Calu3 (cell line): ENCODE data around the gene TMOD2. TPM values are rescaled to one million over a fixed set of nuclear protein-coding genes. Genes with fewer than 3 reads are reported as not detected.

ENCODE experiments used
- BruUV-seq: library from RNA; stranded (reverse); fragments of 400-500 nt; replicated peaks from 2 replicates; lab custom pipeline; 2021; lab: Mats Ljungman, UMichigan
- CTCF ChIA-PET: fragments of 300-600 bp; sonication (Branson Sonifier 250); formaldehyde crosslinking; loops from one replicate; lab custom pipeline; 2022; ENCODE audit warnings: antibody characterized with exemption; lab: Charles Lee
- DNase-seq: peaks from one replicate; pipeline ENCODE4 v3.0.0; 2022
- H3K27ac Mint-ChIP-seq: one replicate; pipeline ENCODE4 v1.8.0; 2022; ENCODE audit warnings: mixed read lengths; ENCODE audit not compliant: unreplicated experiment
- H3K27me3 Mint-ChIP-seq: one replicate; pipeline ENCODE4 v1.8.0; 2022; ENCODE audit warnings: mixed read lengths; ENCODE audit not compliant: unreplicated experiment
- H3K36me3 Mint-ChIP-seq: one replicate; pipeline ENCODE4 v1.8.0; 2022; ENCODE audit warnings: mild to moderate bottlenecking, moderate library complexity, mixed read lengths; ENCODE audit not compliant: insufficient read depth, unreplicated experiment
- H3K4me1 Mint-ChIP-seq: one replicate; pipeline ENCODE4 v1.8.0; 2022; ENCODE audit warnings: mild to moderate bottlenecking, low read depth, mixed read lengths; ENCODE audit not compliant: unreplicated experiment
- H3K4me3 Mint-ChIP-seq: one replicate; pipeline ENCODE4 v1.8.0; 2022; ENCODE audit warnings: mild to moderate bottlenecking, low read depth, moderate library complexity, mixed read lengths; ENCODE audit not compliant: unreplicated experiment
- H3K9me3 Mint-ChIP-seq: one replicate; pipeline ENCODE4 v1.8.0; 2022; ENCODE audit warnings: low read depth, mixed read lengths; ENCODE audit not compliant: unreplicated experiment
- CTCF ChIP-seq: fragments of 200-600 bp; IDR thresholded peaks from one replicate; pipeline ENCODE4 v1.8.0; 2022; ENCODE audit warnings: antibody characterized with exemption; ENCODE audit not compliant: unreplicated experiment
- intact Hi-C: fragments of 100-400 bp; cut with micrococcal nuclease; formaldehyde crosslinking; loops from one replicate; pipeline ENCODE4 v1.10.0; 2022; ENCODE audit not compliant: unreplicated experiment
- total RNA-seq: library from RNA; stranded (reverse); gene quantifications from 2 replicates; pipeline ENCODE4 v1.2.3, GENCODE V29; 2022

The TMOD2 gene
- total RNA-seq, 1 experiment from 2014 or later, result 0.64 TPM

- no peaks in the 10 kb centered on the region for H3K36me3 Mint-ChIP-seq
- no peaks in the 10 kb centered on the region for H3K9me3 Mint-ChIP-seq
- peaks cover 70% of the 10 kb centered on the region for H3K4me1 Mint-ChIP-seq
- no peak overlapping the region for H3K4me3 Mint-ChIP-seq
- H3K27ac Mint-ChIP-seq, result no peak overlapping the region
- no peak for TF ChIP-seq CTCF
- BruUV-seq, result no TSS peak
- H3K27me3 Mint-ChIP-seq, result no peaks in the 10 kb centered on the region
- CTCF ChIA-PET, result interaction anchor here (1.0 kb wide), 1 partner anchor 11 kb away, joined by 3 read pairs; the partner anchor contains the start of gene TMOD3
- no peak for DNase-seq
- intact Hi-C loops, result no loop called here
Measured at GRCh38 chr15:51840692-51841091, 89.3 kb downstream of the TMOD2 start.

- H3K4me3 Mint-ChIP-seq, result no peak overlapping the region
- no peak overlapping the region for H3K27ac Mint-ChIP-seq
- H3K9me3 Mint-ChIP-seq, result no peaks in the 10 kb centered on the region
- no TSS peak for BruUV-seq
- intact Hi-C loops, result no loop called here
- no peak for TF ChIP-seq CTCF
- H3K36me3 Mint-ChIP-seq, result no peaks in the 10 kb centered on the region
- peaks cover 72% of the 10 kb centered on the region for H3K4me1 Mint-ChIP-seq
- DNase-seq, result no peak
- CTCF ChIA-PET, result no interaction called here
- H3K27me3 Mint-ChIP-seq, result no peaks in the 10 kb centered on the region
Measured at GRCh38 chr15:51841406-51842040, 90.1 kb downstream of the TMOD2 start.

GRCh38 chr15:51842265-51842664 is 90.9 kb downstream of the TMOD2 start:
- Mint-ChIP-seq H3K27me3 (no peaks in the 10 kb centered on the region), H3K27ac (no peak overlapping the region), H3K4me3 (no peak overlapping the region), H3K36me3 (no peaks in the 10 kb centered on the region), H3K9me3 (no peaks in the 10 kb centered on the region), H3K4me1 (peaks cover 74% of the 10 kb centered on the region)
- no peak for TF ChIP-seq CTCF
- DNase-seq, result no peak
- intact Hi-C loops, result no loop called here
- CTCF ChIA-PET, result interaction anchor here (1.0 kb wide), 1 partner anchor 13 kb away, joined by 4 read pairs; the partner anchor contains the start of gene TMOD3
- no TSS peak for BruUV-seq

GRCh38 chr15:51842852-51843737 is 91.7 kb downstream of the TMOD2 start:
- TF ChIP-seq CTCF, result no peak
- H3K9me3 Mint-ChIP-seq, result no peaks in the 10 kb centered on the region
- no peaks in the 10 kb centered on the region for H3K27me3 Mint-ChIP-seq
- CTCF ChIA-PET, result interaction anchor here (1.0 to 1.4 kb wide), 2 partner anchors 14 to 32 kb away, joined by 3 to 4 read pairs; partner anchors contain the start of gene TMOD3
- no peaks in the 10 kb centered on the region for H3K36me3 Mint-ChIP-seq
- peak; percentile 36 for DNase-seq
- intact Hi-C loops, result no loop called here
- H3K4me3 Mint-ChIP-seq, result peak overlapping the region; percentile 45
- no TSS peak for BruUV-seq
- peaks cover 72% of the 10 kb centered on the region for H3K4me1 Mint-ChIP-seq
- H3K27ac Mint-ChIP-seq, result peak overlapping the region; percentile 82
